HG02840 (cell line): Measurements from ENCODE around the gene ZNF648.
"Not testable (repeated sequence)": the region's sequence is repeated elsewhere in the genome, so short reads cannot be mapped to it uniquely, and the experiment has no call there.

Source experiments
- ATAC-seq: cut with Tn5 transposase; IDR thresholded peaks from one replicate; pipeline ENCODE4 v1.9.1; 2021; ENCODE audit warnings: mild to moderate bottlenecking, moderate library complexity, moderate number of reproducible peaks; ENCODE audit not compliant: unreplicated experiment, low FRiP score

Gene ZNF648

GRCh38 chr1:182032251-182032650 is 29.3 kb downstream of the ZNF648 start:
- no peak for ATAC-seq

- ATAC-seq: peak; percentile 97
Measured at GRCh38 chr1:182029379-182030331, 31.9 kb downstream of the ZNF648 start.

GRCh38 chr1:182029002-182029378 is 32.5 kb downstream of the ZNF648 start:
- no peak for ATAC-seq

GRCh38 chr1:182015360-182015759 is 46.2 kb downstream of the ZNF648 start:
- no peak for ATAC-seq

- ATAC-seq: not testable (repeated sequence)
Measured at GRCh38 chr1:182010800-182011370, 50.6 kb downstream of the ZNF648 start.

GRCh38 chr1:182005398-182005797 is 56.1 kb downstream of the ZNF648 start:
- ATAC-seq: not testable (repeated sequence)

- ATAC-seq: no peak
Measured at GRCh38 chr1:182004601-182005000, 56.9 kb downstream of the ZNF648 start.
